Activated naive CD4-positive, alpha-beta T cell treated with Interleukin-2 at 50 U/mL for 16 hours (primary cell): Measurements from ENCODE around the gene KCNT1.

Experiments
- DNase-seq: peaks from one replicate; pipeline ENCODE4 v3.0.0-alpha.2; 2020

Gene KCNT1

DNA sequence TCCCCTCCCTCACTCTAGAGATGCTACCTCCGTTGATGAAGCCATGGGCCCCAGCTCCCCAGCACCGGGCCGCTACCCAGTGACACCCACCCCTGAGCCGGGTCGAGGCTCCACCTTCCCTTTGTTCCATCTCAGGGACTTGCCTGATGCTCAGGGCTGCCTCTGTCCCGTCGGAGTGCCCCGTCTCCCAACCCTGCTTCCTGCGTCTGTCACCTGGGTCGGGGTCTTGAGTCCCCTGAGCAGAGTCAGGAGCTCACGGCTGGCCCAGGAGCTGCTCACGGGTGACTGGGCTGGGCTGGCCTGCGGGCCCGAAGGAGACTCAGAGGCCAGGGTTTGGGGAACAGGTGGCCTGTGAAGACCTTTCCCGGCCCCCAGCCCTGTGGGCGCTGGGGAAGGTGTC, 85.3 kb downstream of the KCNT1 start:
- DNase-seq = no peak

DNA sequence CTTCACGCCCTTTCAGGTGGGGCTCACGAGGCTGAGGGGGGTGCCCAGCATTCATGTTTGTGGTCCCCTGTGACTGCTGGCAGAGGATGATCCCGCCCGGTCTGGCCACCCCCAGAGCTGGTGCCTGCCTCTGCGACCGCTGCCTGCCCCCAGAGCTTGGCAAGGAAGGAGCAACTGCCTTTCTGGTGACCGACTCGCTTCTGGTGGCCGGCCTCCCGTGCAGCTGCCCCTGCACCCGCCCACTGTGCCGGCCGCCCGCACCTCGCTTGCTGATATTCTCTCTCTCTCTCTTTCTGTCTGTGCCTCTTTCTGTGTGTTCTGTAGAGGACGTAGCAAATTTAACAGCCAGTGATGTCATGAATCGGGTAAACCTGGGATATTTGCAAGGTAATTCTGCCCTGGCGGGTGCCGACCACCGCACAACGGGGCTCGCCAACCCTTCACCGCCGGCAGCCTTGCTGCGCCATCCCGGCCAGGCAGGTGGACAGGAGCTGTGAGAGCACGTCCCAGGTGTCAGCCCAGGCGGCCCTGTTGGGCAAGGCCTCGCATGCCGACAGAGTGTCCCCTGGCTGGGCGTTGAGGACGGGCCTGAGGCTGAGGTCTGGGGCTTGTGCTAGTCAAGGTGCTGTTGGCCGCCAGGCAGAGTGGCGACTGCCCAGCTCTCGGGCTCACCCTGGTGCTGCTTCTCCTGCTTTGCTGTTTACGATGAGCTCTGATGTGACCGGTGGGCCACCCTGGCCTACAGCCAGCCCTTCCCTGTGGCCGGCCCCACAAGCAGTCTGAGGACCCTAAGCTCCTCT, 86.0 kb downstream of the KCNT1 start:
- no peak for DNase-seq

DNA sequence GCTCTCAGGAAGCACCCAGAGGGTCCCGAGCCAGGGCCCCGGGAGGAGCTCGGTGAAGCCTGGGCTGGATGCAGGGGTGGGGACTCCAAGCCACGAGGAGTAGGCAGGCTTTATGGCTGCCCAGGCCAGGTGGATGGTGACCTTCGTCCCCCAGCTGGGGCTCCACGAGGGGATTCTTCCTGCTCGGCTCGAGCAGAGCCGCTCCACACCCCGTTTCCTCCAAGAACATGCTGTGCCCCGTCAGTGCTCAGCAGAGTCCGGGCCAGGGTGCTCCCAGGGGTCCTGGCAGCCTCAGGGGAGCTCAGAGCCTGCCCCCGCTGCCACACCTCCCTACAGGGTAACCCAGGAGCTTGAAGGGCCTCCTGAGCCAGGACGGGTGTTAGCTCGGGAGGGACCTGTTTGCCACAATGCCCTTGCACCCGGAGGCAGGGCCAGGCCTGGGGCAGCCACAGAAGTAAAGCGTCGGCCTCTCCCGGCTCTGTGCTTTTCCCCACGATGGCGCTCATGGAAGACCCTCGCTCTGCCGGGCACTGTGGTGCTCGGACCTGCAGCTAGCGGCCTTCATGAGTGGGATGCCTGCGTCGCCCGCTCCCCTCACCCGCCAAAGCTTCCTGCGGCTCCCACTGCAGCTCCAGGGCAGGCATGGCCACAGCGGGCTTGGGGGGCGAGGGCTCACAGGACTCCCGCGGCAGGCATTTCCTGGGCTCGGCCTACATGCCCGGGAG, 86.8 kb downstream of the KCNT1 start:
- no peak for DNase-seq

DNA sequence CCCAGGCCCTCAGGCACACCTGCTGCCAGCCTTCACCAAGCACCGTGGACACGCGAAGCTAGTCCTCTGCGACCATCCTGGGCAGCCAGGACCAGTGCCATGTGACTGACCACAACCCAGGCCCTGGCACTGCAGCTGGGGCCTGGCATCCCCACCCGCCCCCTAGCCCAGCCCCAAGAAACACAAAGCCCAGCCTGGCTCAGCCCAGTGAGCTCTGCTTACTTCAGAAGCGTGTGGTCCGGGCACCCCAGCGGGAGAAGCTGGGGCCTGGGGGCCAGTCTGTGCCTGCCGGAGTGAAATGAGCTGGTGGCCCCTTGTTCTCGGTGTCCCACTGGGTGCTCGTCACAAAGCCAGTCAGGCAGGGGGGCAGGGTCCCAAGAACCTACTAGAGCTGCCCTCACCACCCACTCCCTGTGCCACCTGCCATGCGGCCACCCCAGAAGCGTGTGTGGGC, 87.9 kb downstream of the KCNT1 start:
- no peak for DNase-seq

DNA sequence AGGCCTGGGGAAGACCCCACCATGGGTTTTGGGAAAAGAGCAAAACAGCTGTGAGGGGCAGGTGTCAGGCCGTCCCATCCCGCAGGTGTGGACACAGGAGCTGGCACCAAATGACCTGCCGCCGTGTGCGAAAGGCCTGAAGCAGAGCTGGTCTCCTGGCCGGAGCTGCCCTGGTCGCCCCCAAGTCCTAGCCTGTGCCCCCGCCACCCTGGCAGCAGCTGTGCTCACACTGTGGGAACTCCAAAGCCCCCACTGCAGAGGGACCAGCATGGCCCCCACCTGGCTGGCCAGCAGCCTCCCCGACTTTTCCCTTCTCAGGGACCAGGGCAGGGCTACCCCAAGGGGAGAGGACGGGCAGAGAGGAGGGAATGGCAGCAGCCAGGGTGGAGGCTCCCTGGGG, 88.4 kb downstream of the KCNT1 start:
- no peak for DNase-seq

DNA sequence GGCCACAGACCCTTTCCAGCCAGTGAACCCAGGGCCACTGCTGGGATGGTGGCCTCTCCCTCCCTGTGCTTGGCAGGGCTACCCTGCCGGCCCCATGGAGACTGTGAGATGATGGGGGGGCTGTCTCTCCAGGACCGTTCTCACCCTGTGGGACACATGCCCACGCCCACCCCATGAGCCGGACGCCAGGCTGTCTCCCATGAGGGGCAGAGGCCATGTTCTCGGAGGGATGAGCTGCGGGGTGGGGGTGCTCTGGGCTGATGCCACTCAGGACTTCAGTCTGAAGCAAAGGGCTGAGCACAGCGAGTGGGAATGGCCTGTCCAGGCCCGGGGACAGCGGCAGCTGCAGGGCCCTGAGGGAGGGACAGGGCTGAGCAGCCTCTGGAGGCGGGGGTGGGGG, 88.9 kb downstream of the KCNT1 start:
- no peak for DNase-seq

DNA sequence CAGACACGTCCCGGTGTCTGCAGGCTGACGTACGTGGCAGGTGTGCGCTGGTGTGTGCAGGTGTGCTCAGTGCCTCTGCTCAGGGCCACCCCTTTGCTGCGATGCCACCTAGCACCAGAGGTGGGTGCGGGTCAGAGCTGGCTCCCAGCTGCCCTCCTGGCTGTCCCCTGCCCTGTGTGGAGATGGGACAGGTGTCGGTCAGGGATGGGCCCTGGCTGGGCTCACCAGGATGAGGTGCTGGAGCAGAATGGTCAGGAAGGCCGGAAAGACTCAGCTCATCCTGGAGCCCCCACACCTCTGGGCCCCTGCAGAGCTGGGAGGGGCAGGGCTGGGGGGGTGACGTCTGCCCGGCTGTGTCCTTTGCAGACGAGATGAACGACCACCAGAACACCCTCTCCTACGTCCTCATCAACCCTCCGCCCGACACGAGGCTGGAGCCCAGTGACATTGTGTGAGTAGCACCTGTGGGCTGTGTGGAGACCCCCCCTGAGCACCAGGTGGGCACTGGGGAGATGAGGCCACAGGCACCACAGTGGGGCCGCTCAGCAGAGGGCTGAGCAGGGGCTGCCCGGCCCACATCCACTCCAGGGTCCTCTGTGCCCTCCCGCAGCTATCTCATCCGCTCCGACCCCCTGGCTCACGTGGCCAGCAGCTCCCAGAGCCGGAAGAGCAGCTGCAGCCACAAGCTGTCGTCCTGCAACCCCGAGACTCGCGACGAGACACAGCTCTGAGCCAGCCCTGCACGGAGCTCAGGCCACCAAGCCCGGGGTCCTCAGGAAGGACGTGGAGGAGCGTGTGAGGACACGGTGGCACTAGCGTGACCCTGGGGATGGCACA, 89.7 kb downstream of the KCNT1 start:
- no peak for DNase-seq

DNA sequence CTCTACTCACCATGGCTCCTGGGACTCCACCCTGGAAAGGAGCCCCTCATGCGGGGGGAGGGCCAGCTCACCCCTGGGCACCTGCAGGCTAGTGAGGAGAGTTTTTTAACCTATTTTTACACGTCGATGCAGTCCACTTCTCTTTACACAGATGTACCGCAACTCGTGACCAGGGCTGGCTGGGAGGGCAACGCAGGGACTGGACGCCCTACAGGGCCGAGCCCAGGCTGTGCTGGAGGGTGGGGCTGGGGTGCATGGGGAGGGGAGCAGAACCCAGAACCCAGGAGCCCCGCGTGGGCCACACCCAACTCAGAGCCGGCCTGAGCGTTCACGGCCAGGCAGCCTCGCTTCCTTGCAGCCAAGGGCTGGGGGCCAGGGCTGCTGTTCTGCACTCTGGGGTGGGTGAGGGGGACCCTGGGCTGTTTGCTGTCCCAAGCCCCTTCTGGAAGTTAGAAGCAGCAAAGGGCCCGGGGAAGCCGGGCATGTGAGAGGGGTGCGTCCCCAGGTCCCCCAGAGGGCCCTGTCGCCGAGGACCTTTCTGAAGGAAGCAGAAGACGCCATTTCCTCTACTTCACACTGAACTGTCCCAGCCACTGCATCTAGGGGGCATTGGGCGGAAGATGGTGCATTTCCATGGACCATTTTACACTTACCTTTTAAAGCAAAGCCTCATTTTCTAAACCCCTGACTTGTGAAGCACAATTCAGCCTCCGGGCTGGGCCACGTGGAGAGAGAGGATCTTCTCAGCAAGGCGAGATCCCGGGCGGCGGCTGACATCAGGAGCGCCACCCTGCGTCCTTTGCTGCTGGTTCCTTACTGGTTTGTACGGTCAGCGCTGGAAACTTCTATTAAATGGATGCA, 90.5 kb downstream of the KCNT1 start:
- no peak for DNase-seq

DNA sequence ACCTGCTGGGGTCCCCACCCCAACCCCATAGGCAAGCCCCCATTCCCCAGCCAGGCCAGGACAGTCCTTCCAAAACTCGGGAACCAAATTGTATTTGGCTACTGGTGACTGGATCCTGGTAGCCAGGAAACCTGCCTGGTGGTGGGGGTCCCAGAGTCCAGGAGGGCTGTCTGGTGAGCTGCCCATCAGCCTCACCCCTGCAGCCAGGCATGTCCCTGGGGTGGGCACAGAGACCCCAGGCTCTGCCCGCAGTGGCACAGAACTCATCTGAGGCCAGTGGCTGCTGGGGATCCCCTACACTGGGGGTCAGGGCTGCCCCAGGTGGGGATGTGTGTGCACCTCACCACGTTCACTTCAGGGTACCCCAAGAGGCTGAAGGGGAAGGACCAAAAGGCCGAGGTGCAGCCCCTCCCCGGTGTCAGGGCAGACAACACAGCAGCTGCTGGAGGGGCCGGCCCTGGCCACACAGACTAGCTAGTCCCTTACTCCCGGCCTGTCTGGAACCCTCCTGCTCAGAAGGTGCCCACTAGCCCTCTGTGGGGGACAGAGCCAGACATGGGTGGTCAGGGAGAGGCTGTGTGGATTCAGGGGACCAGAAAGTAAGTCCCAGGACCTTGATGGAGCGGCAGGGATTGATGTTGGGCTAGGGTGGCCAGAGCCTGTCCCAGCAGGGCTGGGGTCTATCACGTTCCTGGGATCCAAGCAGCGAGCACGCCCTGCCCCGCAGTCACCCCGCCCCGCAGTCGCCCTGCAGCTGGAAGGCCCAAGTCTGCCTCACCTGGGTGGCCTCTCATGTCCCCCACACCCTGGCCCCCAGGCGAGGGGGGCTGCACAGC, 91.5 kb downstream of the KCNT1 start:
- no peak for DNase-seq

DNA sequence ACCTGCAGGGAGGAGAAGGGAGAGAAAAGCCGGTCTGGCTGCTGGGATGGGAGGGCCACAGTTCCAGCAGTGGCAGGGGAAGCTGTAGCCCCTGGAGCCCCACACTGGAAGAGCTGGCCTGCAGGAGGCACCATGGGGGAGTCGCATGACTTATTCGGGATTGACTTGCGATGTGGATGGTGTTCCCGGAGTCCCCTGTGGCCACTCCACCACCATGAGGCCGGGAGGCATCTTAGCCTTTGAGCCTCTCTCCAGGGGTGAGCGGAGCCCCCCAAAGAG, 92.0 kb downstream of the KCNT1 start:
- DNase-seq = no peak

DNA sequence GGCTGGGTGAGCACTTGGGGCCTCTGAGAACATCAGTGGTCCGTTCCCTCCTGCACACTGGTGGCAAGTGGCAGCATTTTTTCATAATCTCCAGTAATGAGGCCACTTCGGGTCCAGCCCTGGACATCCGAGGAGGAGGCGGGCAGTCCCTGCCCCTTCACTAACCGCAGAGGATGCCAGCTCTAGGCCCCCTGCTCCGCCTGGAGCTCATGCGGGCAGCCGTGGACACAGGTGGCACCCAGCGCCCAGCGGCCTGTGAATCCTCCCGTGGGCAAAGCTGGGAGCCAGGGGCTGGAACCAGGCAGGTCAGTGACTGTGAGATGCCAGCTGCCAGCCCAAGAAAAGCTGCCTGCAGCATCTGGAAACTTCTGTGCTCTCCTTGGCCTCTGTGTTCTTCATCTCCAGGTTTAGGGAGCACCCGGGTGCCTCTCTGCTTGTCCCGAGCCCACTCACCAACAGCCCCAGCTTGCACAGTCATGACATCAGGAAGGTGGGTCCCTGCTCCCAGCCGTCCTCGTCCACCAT, 92.4 kb downstream of the KCNT1 start:
- no peak for DNase-seq

DNA sequence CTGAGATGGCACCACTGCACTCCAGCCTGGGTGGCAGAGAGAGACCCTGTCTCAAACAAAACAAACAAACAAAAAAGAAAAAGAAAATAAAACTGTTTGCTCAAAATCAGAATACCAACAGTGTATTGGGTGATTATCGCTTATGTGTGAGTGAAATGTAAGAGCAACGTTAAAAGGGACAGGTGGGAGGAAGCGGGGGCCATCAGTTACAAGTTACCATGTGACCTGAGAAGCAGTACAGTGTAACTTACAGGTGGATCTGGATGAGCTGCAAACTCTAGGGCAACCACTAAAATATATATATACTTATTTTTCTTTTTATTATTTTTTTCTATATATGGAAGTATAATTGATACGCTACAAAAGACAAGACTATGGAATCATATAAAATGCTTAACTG, 93.4 kb downstream of the KCNT1 start:
- DNase-seq = no peak

DNA sequence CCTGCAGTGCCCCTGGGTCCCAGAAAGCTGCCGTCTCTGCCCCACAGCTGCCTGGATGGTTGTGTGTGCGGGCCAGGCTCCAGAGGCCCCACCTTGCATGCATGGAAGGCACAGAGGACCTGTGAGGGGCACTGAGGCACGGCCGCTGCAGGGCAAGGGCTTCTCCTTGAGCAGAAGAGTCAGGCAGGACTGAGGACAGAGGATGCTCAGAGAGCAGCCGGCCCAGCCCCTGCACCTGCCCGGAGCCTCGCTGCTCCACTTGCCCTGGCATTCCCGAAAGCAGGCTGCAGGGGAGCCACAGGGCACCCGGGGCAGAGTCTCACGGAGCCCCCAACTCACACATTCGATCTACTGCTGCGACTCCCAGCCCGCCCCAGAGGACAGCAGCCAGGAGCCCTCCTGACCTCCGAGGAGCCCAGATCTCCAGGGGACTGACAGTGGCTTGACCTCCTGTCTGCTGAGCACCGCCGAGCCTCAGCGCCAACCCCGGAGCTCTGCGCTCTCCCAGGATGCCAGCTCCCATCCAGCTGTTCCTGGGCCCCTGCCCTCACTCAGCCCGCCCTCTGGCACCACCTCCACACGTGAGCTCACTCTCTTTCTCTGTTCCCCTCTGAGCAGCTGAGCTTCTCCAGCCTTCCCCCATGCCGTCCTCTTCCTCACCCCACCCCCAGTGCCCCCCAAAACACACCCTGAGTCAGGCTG, 95.0 kb downstream of the KCNT1 start:
- no peak for DNase-seq

DNA sequence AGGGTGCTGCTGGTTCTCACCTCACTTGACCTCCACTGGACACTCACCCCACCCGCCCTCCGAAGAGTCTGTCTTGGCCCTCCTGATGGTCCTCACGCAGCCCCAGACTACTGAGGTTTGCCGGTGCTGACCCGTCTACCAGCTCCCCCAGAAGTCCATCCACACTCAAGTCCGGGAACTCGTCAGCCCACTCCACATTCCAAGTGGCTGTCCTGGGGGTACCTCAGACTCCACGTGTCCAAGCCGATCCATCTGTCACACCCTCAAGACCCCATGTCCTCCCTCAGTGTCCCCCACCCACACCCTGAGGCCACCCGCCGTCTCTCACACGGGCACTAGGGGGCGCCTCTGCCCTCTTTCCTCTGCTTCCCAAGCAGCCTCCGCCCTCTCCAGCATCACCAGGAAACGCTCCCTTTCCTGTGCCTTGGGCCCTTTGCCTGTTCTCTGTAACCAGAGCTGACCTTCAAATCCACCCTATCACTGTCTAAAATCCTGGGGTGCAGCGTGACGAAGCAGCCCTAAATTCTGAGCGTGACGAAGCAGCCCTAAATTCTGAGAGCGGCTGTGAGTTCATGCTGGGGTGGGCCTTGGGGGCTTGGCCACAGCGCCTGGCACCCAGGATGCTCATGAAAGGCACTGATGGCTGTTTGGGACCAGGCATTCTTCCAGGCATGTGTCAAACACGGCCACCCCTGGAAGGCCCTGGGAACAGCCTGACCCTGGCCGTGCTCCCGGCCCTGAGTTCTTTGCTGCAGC, 95.7 kb downstream of the KCNT1 start:
- peak; percentile 35 for DNase-seq

DNA sequence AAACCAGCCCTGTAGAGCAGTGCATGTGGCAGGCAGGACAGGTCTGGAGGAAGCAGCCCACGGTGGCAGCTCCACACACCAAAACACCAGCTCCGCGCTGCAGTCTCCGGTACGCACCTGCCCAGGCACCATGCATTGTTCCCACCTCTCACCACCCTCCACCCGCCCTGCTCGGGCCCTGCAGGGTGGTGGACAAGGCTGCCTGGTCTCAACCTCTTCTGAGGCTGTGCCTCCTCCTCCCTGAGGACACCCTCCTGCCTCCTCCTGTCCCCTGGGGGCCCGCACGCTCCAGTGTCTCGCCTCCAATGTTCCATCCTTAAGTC, 96.2 kb downstream of the KCNT1 start:
- no peak for DNase-seq

DNA sequence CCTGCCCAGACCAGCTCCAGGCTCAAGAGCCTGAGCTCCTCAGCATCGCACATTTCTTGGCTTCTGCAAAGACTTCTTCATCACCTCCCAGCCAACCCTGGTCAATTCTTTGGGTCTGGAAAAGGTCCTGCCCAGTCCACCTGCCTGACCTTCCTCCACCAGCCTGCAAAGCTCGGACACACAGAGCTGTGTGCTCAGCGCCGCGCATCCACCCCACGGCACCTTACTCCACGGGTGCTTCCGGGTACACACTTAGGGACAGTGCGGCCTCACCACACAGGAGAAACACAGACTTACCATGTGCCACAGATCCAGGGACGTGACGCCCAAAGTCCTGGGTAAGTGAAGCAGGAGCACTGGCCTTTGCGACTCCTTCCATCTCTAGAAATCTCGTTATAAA, 97.3 kb downstream of the KCNT1 start:
- DNase-seq = no peak

DNA sequence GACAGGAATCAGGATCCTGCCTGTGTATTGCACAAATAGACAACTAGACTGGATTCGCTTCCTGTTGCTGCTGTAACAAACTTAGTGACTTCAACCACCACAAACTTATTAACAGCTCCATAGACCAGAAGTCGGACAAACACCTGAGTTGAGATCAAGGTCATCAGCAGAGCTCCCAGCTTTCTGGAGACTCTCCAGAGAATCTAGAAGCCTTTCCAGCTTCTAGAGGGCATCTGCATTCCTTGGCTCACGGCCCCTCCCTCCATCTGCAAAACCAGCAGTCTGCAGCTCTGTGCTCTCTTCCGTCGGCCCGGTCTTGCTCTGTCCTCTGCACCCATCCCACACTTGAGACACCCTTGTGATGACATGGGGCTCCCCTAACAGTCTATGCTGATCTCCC, 99.1 kb downstream of the KCNT1 start:
- DNase-seq = no peak

DNA sequence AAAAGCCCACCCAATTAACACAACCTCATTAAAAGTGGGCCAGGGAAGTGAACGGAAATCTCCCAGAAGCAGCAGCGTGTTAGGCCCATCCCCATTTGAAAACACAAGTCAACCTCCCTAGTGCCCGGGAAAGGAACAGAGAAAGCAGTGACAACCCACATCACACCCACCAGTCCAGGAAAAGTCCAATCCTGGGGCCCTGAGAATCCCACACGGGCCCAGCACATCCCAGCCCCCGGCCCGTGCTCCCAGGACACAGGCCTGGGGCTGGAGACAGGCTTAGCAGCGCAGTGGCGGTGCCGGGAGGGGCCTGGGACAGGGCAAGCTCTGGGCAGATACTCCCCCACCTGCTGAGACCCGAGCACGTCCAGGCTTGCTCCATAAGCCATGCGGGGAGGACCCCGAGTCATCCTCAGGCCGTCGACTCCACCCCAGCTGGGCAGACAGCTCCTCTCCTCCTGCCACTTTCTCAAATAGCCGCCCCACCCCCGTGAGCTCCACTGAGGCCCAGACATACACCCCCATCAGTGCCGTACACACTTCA, 101.0 kb downstream of the KCNT1 start:
- DNase-seq = no peak

DNA sequence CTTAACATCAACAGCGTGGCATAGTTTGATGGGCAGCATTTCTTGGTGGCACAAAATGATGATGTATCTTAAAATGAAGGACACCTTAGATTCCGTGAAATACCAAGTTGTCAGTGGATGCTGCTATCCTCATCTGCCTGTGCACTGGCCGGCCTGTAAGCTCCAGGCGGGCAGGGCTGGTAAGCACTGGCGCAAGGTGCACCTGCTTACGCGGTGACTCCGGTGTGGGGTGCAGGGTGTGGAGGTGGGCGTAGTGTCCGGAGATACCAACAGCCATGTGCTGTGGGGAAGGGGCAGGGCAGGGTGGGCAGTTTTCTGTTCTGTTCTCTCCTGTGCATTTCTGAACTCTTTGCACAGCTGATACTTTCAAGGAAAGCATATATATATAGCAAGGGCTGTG, 101.5 kb downstream of the KCNT1 start:
- no peak for DNase-seq
